Measurements from ENCODE around the gene COX8C.

DNA sequence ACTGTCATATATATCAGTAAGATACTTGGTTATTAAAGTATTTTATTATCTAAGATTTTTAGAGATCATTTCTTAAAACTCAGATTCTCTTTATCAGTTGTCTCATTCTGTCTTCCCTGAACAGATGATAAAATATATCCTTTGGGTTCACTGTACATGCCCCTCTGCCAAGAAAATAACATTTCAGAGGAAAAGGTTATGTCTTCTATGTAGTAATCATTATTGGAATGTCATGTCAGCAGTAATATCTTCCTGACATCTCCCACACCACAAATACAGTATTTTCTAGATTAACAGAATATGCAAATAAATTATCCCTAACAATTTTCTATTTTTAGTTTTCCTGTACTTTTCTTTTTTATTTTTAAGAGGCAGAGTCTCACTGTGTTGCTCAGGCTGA, 40.2 kb upstream of the COX8C start:
- TF ChIP-seq CTCF (IDR thresholded peaks at IDR 0.05; ENCODE audit: borderline replicate concordance, extremely low read depth, low read length, poor library complexity, severe bottlenecking) (no peak), EZH2 (IDR thresholded peaks at IDR 0.05; ENCODE audit: borderline replicate concordance, low read depth, low read length, severe bottlenecking) (no peak)

Measured in DND-41 (cell line).